HG03521 (cell line): ENCODE measurements around the gene SARDH.

Experiments used
- ATAC-seq: cut with Tn5 transposase; IDR thresholded peaks from one replicate; pipeline ENCODE4 v1.9.1; 2021; ENCODE audit warnings: mild to moderate bottlenecking, moderate library complexity; ENCODE audit not compliant: unreplicated experiment

Gene SARDH

GRCh38 chr9:133734590-133735414 is 3.4 kb downstream of the SARDH start:
- no peak for ATAC-seq

GRCh38 chr9:133733796-133734533 is 4.2 kb downstream of the SARDH start:
- ATAC-seq: no peak

- no peak for ATAC-seq
Measured at GRCh38 chr9:133733421-133733795, 4.7 kb downstream of the SARDH start.

GRCh38 chr9:133732639-133733408 is 5.3 kb downstream of the SARDH start:
- no peak for ATAC-seq

GRCh38 chr9:133731876-133732638 is 6.1 kb downstream of the SARDH start:
- ATAC-seq: no peak

GRCh38 chr9:133730994-133731715 is 7.0 kb downstream of the SARDH start:
- ATAC-seq: no peak

- no peak for ATAC-seq
Measured at GRCh38 chr9:133729617-133730281, 8.4 kb downstream of the SARDH start.

- no peak for ATAC-seq
Measured at GRCh38 chr9:133728856-133729616, 9.1 kb downstream of the SARDH start.

- no peak for ATAC-seq
Measured at GRCh38 chr9:133727876-133728441, 10.2 kb downstream of the SARDH start.

- no peak for ATAC-seq
Measured at GRCh38 chr9:133727277-133727875, 10.8 kb downstream of the SARDH start.

- ATAC-seq: no peak
Measured at GRCh38 chr9:133726401-133727276, 11.5 kb downstream of the SARDH start.

GRCh38 chr9:133725886-133726285 is 12.3 kb downstream of the SARDH start:
- no peak for ATAC-seq

GRCh38 chr9:133718563-133719315 is 19.4 kb downstream of the SARDH start:
- ATAC-seq: no peak

- no peak for ATAC-seq
Measured at GRCh38 chr9:133717113-133718031, 20.8 kb downstream of the SARDH start.

GRCh38 chr9:133716564-133717112 is 21.5 kb downstream of the SARDH start:
- ATAC-seq: no peak
